ENCODE results near the gene HSPBAP1. TPM values are rescaled to one million over a fixed set of nuclear protein-coding genes. Genes with fewer than 3 reads are reported as not detected.

The HSPBAP1 gene
- total and polyA plus RNA-seq, 9 of the 15 experiments (the other 6 are each of a cell fraction or from before 2014, with no cell fraction given), result 2.1 to 4.5 (median 3.4) TPM

DNA sequence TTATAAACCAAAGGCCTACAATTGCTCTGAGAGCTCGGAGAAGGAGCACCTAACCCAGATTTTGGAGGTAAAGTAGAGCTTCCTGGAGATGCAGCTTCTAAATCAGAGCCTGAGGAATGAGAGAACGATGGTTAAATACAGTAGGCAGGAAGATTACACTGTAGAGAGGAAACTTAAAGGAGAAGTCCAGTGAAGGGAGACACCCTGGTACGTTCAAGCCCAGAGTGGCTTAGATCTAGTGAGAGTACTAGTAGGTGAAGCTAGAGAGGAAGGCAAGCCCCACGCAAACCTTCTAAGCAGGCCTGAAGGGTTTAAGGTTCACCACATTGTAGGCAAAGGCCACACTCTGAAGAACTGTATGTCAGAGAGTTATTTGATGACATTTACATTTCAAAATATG, 34.6 kb upstream of the HSPBAP1 start:
- in situ Hi-C loops (cut with MboI), result no loop called here
- TF ChIP-seq STAT5B (CRISPR knock-in tag; IDR thresholded peaks at IDR 0.05) (no peak), MIER1 (IDR thresholded peaks at IDR 0.05; ENCODE audit: low read depth) (no peak), NCOA4 (IDR thresholded peaks at IDR 0.05; ENCODE audit: partially characterized antibody) (no peak), BMI1 (IDR thresholded peaks at IDR 0.05; ENCODE audit: low read length) (no peak), ZNF41 (CRISPR knock-in tag; conservative IDR thresholded peaks at IDR 0.05) (no peak), GABPB1 (CRISPR knock-in tag; IDR thresholded peaks at IDR 0.05) (no peak), SMARCA5 (IDR thresholded peaks at IDR 0.05) (no peak), ZNF830 (CRISPR knock-in tag; IDR thresholded peaks at IDR 0.05) (no peak), TEAD1 (CRISPR knock-in tag; IDR thresholded peaks at IDR 0.05) (no peak), RBM15 (IDR thresholded peaks at IDR 0.05; ENCODE audit: insufficient read depth, low read length) (no peak), ZNF780A (CRISPR knock-in tag; IDR thresholded peaks at IDR 0.05) (no peak), SP2 (IDR thresholded peaks at IDR 0.05; ENCODE audit: extremely low read depth, low read depth, low read length, poor library complexity, severe bottlenecking) (no peak), TAF7 (tag; IDR thresholded peaks at IDR 0.05) (no peak), ZNF282 (CRISPR knock-in tag; IDR thresholded peaks at IDR 0.05) (no peak), FOSL1 (tag; conservative IDR thresholded peaks at IDR 0.05) (no peak), NBN (IDR thresholded peaks at IDR 0.05; ENCODE audit: low read depth) (no peak)
- no peaks in the 10 kb centered on the region for H3K9me1 ChIP-seq (ENCODE audit: control insufficient read depth, insufficient read depth, low read length)
- DNase-seq (ENCODE audit: extremely low read depth in 1 of 4, low spot score in 3 of 4), result no peak
- no peaks in the 10 kb centered on the region for H3K9me3 ChIP-seq (replicated peaks; ENCODE audit: control insufficient read depth, insufficient read depth, low read depth, low read length)
- FAIRE-seq, result no peak
- H3K4me1 ChIP-seq (replicated peaks in 1 of 2; ENCODE audit: control insufficient read depth in 2 of 2, insufficient read depth in 2 of 2, low read length in 2 of 2), result no peaks in the 10 kb centered on the region; a peak in 1 of 5 replicates
- H3K4me2 ChIP-seq (ENCODE audit: insufficient read depth, low read length), result no peak overlapping the region
- H3K9ac ChIP-seq (ENCODE audit: insufficient read depth in 1 of 2, low read depth in 2 of 2, low read length in 2 of 2), result no peak overlapping the region
- no peak overlapping the region for H2AFZ ChIP-seq (ENCODE audit: low read depth, low read length)
- no peaks in the 10 kb centered on the region for H3K27me3 ChIP-seq (ENCODE audit: control insufficient read depth in 2 of 2, insufficient read depth in 2 of 2, low read length in 2 of 2)
- no peaks in the 10 kb centered on the region for H4K20me1 ChIP-seq (replicated peaks; ENCODE audit: control insufficient read depth, insufficient read depth, low read length)
- CTCF ChIA-PET (ENCODE audit: low intra/inter-chr PET ratio), result no interaction called here
- no peaks in the 10 kb centered on the region for H3K79me2 ChIP-seq (ENCODE audit: control insufficient read depth, insufficient read depth, low read length)
- BruUV-seq (replicated peaks), result no TSS peak
- H3K4me3 ChIP-seq, result no peak overlapping the region
- ATAC-seq, result no peak
- intact Hi-C loops (cut with micrococcal nuclease), result no loop called here
- POLR2A ChIA-PET, result interaction anchor here (0.6 kb wide), 2 partner anchors 148 to 594 kb away, joined by 3 read pairs; partner anchors contain the start of gene PARP14
- 27% methylated on average over 4 of the region's 4 CpGs for WGBS (ENCODE audit: insufficient coverage, low coverage, missing lambda C conversion rate)
- H3K36me3 ChIP-seq (ENCODE audit: control insufficient read depth, insufficient read depth, low read length), result no peaks in the 10 kb centered on the region
- no peak overlapping the region for H3K27ac ChIP-seq (ENCODE audit: extremely low read depth, low read depth, low read length)
